ENCODE measurements around the gene FBXL17.

GRCh38 chr5:107954254-107954653, 427.6 kb downstream of the FBXL17 start:
- TF ChIP-seq NFE2L2 (conservative IDR thresholded peaks at IDR 0.05; ENCODE audit: low read length): no peak
- TF ChIP-seq RNF2 (IDR thresholded peaks at IDR 0.05; ENCODE audit: borderline replicate concordance, low read depth): no peak

Measured in A549 (cell line).